Measurements from ENCODE around the gene STK11IP. TPM values are rescaled to one million over a fixed set of nuclear protein-coding genes. Genes with fewer than 3 reads are reported as not detected.

STK11IP gene, protein sequence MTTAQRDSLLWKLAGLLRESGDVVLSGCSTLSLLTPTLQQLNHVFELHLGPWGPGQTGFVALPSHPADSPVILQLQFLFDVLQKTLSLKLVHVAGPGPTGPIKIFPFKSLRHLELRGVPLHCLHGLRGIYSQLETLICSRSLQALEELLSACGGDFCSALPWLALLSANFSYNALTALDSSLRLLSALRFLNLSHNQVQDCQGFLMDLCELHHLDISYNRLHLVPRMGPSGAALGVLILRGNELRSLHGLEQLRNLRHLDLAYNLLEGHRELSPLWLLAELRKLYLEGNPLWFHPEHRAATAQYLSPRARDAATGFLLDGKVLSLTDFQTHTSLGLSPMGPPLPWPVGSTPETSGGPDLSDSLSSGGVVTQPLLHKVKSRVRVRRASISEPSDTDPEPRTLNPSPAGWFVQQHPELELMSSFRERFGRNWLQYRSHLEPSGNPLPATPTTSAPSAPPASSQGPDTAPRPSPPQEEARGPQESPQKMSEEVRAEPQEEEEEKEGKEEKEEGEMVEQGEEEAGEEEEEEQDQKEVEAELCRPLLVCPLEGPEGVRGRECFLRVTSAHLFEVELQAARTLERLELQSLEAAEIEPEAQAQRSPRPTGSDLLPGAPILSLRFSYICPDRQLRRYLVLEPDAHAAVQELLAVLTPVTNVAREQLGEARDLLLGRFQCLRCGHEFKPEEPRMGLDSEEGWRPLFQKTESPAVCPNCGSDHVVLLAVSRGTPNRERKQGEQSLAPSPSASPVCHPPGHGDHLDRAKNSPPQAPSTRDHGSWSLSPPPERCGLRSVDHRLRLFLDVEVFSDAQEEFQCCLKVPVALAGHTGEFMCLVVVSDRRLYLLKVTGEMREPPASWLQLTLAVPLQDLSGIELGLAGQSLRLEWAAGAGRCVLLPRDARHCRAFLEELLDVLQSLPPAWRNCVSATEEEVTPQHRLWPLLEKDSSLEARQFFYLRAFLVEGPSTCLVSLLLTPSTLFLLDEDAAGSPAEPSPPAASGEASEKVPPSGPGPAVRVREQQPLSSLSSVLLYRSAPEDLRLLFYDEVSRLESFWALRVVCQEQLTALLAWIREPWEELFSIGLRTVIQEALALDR
- polyA plus RNA-seq (2012; ENCODE audit: insufficient read depth, insufficient read length, low read depth), result 72.5 TPM

DNA sequence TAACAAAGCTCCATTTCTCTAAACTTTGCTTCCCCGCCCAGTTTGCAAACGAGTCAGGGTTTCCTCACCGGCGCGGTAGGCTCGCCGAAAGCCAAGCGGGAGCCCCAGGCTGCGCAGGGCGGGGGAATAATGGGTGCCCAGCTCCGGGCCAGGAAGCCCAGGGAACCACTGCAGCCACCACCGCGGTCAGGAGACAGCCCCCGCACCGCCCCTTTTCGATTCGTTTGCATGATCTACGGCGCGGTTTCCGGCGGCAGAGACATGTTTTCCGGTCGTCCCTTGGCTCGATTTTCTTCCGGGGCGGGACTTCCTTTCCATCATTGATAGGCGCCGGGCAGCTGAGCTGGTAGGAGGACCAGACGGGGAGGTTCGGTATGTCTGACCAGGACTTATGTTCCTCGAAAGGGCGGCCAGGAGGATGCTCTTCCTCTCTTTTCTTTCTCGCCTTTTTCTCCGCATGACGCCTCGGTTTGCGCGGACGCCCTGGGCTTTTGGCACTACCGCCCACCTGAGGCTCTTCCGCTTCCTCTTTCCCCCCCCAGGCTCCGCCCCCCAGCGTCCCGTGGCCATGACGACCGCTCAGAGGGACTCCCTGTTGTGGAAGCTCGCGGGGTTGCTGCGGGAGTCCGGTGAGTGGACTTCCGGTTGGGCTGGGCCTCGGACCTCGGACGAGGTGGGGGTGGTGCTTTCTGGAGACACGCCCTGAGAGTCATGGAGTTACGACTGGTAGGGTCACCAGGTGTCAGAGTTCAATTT lies at the start of gene STK11IP:
Gene STK11IP, plus strand, starts transcription at position 306 of the 756 bp plus-strand sequence. Its CDS starts 263 bp downstream, at position 569.
- DNase-seq, result peak; percentile 97
- H3K9me3 ChIP-seq, result no peaks in the 10 kb centered on the region
- H3K27me3 ChIP-seq, result no peaks in the 10 kb centered on the region
- TF ChIP-seq, protein P1, sequence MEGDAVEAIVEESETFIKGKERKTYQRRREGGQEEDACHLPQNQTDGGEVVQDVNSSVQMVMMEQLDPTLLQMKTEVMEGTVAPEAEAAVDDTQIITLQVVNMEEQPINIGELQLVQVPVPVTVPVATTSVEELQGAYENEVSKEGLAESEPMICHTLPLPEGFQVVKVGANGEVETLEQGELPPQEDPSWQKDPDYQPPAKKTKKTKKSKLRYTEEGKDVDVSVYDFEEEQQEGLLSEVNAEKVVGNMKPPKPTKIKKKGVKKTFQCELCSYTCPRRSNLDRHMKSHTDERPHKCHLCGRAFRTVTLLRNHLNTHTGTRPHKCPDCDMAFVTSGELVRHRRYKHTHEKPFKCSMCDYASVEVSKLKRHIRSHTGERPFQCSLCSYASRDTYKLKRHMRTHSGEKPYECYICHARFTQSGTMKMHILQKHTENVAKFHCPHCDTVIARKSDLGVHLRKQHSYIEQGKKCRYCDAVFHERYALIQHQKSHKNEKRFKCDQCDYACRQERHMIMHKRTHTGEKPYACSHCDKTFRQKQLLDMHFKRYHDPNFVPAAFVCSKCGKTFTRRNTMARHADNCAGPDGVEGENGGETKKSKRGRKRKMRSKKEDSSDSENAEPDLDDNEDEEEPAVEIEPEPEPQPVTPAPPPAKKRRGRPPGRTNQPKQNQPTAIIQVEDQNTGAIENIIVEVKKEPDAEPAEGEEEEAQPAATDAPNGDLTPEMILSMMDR (IDR thresholded peaks at IDR 0.05; ENCODE audit: low read depth, low read length), result no peak
- peaks cover 9% of the 10 kb centered on the region for H3K4me1 ChIP-seq
- H3K36me3 ChIP-seq, result no peaks in the 10 kb centered on the region
- H3K4me3 ChIP-seq (ENCODE audit: low read depth, low read length), result peak within 1 kb of the TSS; percentile 87

DNA sequence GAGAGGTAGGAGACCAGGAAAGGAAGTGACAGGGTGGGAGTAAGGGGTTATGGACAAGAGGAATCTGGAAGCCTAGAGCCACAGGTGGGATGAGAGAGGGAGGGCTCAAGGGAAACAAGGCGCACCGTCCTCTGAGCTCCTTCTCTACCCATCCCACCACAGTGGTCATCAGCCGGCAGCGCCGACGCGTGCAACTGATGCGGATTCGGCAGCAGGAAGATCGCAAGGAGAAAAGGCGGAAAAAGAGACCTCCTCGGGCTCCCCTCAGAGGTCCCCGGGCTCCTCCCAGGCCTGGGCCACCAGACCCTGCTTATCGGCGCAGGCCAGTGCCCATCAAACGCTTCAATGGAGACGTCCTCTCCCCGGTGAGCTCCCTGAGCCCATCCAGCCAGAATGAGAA lies 48.7 kb upstream of the STK11IP start:
- DNase-seq, result no peak
- Histone ChIP-seq H3K36me3 (peaks cover 5% of the 10 kb centered on the region), H3K27me3 (no peaks in the 10 kb centered on the region), H3K9me3 (no peaks in the 10 kb centered on the region), H3K4me3 (ENCODE audit: low read depth, low read length) (no peak overlapping the region), H3K4me1 (peaks cover 5% of the 10 kb centered on the region; the same call in 1 of the 2 replicates)
- TF ChIP-seq, protein P1 (IDR thresholded peaks at IDR 0.05; ENCODE audit: low read depth, low read length), result no peak

DNA sequence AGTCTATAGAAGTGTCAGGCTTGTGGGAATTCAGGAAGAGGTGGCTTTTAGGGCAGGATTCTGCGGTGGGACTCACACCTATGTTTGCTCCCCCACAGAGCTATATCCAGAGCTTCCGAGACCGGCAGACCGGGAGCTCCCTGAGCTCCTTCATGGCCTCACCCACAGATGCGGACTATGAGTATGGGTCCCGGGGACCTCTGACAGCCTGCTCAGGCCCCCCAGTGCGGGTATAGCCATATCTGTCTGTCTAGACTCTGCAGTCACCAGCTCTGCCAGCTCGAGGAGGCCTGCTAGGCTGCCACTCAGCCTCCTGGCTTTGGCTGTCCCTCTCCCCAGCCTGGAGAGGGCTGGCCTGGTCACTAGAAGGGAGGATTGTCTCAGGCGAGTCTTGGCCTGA lies 48.0 kb upstream of the STK11IP start:
- TF ChIP-seq, protein P1 (IDR thresholded peaks at IDR 0.05; ENCODE audit: low read depth, low read length), result no peak
- Histone ChIP-seq H3K4me3 (ENCODE audit: low read depth, low read length) (no peak overlapping the region), H3K9me3 (no peaks in the 10 kb centered on the region), H3K36me3 (peaks cover 5% of the 10 kb centered on the region), H3K4me1 (peaks cover 5% of the 10 kb centered on the region; the same call in 1 of the 2 replicates), H3K27me3 (no peaks in the 10 kb centered on the region)
- no peak for DNase-seq

DNA sequence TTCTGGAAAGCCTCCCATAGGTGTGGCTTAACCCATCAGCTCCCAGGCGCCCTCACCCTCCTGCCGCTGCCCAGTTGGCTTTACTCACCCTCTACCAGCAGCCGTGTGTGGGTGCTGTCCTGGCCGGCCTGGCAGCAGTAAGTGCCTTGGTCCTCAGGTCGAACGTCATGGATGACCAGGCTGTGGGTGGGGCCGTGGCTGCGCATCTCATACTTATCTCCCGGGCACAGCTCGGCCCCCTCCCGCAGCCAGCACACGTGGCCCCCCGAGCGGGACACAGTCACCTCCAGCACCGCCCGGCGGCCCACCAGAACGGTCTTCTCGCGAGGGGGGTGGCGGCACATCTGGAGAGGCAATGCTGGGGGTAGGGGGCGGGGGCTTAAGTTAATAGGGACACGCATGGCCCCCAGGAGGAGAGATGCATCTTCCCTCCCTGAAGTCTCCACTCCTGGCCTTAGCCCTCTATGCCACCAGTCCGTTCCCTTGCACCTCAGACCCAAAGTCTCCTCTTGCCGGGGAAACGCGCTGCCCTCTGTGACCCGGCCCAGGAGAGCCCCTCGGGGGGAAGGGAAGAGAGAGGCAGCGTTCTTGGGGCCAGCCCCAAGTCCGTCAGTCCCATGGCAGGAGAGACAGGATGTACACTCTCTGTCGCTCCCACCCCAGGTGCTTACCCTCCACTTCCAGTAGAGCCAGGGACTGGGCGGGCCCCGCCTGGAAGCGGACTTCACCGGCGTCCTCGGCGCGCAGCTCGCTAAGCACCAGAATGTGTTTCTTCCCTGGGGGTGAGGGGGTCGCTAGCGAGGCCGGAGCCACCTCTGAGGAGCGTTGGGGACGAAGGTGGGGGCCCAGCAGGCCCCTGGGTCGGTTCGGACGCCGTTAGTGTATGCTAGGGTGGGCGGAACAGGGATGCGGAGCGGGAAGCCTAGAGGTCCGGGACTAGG lies 45.9 kb upstream of the STK11IP start:
- Histone ChIP-seq H3K36me3 (peaks cover 5% of the 10 kb centered on the region), H3K4me3 (ENCODE audit: low read depth, low read length) (peak overlapping the region; percentile 72), H3K27me3 (no peaks in the 10 kb centered on the region), H3K9me3 (no peaks in the 10 kb centered on the region), H3K4me1 (peaks cover 5% of the 10 kb centered on the region; the same call in 1 of the 2 replicates)
- DNase-seq, result peak; percentile 76
- TF ChIP-seq, protein P1 (IDR thresholded peaks at IDR 0.05; ENCODE audit: low read depth, low read length), result no peak

All from BE2C (cell line).